NCI-H2107 treated with DMSO at 0.1 percent for 48 hours (cell line): Measurements from ENCODE around the gene MCF2L.

Experiments used
- DNase-seq: peaks from one replicate; lab custom pipeline; 2025; ENCODE audit not compliant: unreplicated experiment; lab: John Stamatoyannopoulos, UW

Gene MCF2L

DNA sequence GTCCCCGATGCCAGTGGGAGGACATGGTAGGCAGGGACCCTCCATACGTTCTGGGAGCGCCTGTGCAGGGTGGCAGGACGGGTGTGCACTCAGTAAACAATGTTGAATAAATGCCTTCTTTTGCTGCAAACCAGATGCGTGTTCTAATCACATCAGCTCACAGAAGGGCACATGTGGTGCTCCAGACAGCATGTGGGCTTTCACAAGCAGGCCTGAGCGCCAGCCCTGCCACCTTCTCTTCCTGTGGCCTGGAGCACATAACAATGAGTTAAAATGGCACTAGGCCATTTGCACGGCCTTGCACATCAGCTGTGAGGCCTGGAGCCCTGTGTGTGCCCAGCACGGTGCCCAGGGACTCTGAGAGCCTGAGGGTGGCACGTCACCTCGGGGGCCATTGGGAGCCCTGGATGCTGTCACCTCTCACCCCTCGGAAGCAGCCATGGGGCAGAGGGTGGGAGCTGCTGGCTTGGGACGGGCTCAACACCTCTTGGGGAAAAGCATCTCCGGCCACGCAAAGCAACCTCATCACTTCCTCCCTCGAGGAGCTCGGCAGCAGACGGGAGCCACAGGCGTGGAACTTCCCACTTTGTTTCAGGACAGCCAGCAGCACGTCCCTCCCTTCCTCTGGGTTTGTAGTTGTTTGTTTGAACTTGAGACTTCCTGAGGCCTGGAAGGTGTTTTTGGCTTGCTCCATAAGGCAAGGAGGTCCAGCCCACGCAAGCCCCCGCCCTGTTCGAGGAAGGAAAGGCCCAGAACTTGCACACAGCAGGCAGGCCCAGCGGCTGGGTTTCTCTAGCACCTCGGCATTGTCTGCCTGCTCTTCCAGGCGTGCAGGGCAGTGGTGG, 9.8 kb downstream of the MCF2L start:
- DNase-seq: no peak

DNA sequence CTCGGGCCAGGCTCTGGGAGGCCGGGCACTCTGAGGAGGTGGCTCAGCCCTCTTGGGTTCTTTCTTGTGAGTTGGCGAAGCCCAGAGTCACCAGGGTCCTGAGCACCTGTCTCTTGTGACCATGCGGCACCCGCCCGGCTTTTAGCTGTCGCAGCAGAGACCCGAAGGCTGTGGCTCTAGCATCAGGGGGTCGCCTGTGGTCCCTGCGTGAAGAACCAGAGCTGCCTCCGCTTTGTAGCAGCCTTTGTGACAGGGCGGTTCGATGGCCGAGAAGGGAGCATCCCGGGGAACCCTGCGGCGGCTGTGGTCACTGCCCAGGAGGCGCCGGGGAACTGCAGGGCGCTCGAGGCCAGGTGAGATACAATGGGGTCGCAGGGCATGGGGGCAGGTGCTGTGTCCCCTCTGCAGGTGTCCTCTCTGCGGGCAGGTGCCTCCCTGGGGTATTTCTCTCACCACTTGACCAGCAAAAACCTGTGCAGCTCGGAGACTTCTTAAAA, 10.4 kb downstream of the MCF2L start:
- DNase-seq: no peak

DNA sequence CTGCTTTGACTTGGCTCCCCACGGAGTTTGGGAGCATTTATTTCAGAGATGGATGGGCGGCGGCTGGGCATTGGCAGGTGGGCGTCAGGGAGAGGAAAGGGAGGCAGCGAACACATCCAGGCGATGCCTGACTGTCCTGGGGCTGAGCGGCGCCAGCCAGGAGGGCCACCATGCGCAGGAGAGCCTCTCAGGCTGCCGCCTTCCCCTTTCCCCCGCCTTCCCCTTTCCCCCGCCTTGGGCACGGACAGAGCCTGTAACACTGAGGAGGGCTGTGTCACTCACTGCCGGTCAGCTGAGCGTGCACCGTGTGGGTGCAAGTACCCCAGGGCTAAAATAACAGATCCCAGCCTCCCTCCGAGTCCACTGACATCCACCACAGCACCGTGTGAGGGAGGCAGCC, 11.4 kb downstream of the MCF2L start:
- DNase-seq: no peak

DNA sequence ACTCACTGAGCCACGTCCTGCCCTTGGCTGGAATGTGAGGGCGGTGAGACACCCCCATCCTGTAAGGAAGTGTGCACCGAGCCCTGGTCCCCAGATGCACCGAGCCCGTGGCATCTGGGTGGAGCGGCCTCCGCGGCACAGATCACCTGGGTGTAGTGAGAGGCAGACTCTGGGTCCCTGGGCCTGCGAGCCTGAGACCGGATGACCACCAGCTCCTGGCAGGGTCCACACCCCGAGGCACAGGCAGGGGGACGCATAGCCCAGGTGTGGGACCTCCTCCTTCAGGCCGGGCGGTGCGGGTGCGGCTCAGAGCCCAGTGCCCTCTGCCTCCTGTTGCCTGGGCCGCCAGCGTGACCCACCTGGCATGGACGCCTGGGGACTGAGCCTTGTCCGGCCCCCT, 12.4 kb downstream of the MCF2L start:
- no peak for DNase-seq

DNA sequence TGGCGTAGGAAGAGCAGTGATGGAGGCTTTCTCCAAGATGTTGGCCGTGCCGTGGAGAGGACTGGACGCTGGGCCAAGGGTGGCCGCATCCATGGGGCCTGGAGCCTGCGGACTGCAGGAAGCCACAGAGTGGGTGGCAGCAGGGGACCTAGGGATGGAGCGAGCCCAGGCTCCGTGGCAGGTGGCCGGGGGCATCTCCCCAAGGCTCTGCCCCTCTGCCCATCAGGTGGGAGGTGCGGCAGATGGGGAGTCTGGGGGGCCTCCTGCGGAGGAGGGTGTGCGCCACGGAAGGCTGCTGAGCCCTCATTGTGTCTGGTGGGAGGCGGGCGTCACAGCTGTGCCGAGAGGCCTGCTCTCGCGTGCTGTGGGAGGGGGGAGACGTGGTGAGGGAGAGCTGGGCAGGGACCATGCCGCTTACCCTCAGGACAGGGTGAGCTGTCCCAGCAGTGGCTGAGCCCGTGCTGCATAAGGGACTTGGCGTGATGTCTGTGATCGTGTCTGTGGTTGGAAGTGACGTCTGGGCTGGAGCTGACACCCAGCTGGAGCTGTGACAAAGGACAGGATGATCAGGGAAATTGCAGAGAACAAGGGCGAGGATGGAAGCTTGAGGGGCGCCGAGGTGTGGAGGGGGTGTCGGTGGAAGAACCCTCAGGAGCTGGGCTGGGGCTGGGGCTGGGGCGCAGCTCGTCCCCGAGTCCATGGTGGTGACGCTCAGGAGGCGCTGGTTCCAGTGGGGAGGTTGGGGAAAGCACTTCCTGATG, 13.4 kb downstream of the MCF2L start:
- no peak for DNase-seq

DNA sequence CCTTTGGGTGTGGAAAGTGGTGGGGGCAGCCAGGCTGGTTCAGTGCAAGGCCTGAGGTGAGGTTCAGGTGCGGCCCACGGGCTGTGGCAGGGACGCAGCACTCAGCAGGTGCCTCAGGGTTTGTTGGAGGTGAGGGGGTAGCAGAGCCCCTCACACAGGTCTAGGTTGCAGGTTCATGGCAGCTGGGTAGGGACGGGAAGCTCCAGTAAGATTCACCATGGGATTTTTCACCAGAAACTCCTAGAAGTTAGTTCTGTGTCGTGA, 14.0 kb downstream of the MCF2L start:
- DNase-seq: no peak

DNA sequence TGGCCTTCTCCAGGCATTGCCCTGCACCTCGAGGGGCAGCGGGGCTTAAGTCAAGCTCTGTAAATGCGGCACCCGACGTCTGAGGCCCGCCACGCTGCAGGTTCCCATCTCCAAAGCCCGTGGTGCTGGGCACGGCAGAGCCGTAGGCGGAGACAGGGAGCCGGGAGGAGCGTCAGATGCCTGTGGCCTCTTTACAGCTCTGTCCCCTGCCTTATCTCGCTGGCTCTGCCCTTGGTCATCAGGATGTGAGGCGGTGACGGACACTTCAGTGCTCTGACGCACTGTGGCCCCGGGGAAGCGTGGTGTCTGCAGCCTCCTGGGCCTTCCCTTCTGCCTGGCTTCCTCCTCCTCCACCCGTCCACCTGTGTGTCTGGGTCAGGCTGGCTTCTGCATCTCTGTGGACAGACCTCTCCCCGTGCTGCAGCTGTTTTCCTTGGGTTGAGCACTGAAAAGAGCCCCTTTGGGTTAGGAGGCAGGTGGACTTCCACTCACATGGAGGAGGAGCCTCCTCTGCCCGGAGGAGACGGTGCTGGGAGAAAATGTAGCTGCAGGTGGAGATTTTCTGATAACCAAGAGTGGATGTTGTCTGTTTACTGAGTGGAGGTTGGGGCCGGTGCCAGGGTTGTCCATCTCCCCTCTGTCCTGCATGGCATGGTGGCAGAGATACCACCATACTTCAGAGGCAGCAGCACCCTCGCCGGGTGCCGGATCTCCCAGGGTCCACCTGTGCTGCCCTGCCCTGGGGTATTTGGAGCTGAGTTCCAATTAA, 14.6 kb downstream of the MCF2L start:
- no peak for DNase-seq

DNA sequence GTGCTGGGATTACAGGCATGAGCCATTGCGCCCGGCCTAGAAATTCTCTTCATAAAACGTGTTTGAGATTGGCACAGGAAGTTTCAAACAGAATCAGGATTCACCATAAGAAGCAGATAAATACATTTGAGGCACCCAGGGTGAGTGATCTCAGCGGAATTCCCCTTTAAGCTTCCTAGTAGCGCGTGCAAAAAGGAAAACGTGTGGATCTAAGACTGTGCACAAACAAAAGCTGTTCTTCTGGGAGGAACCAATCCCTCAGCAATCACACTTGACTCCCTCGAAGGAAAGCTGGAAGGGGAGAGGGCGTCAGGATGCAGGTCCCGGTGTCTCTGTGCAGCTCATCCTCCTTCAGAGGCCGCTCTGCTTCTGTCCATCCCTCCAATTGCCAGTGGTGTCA, 15.5 kb downstream of the MCF2L start:
- no peak for DNase-seq

DNA sequence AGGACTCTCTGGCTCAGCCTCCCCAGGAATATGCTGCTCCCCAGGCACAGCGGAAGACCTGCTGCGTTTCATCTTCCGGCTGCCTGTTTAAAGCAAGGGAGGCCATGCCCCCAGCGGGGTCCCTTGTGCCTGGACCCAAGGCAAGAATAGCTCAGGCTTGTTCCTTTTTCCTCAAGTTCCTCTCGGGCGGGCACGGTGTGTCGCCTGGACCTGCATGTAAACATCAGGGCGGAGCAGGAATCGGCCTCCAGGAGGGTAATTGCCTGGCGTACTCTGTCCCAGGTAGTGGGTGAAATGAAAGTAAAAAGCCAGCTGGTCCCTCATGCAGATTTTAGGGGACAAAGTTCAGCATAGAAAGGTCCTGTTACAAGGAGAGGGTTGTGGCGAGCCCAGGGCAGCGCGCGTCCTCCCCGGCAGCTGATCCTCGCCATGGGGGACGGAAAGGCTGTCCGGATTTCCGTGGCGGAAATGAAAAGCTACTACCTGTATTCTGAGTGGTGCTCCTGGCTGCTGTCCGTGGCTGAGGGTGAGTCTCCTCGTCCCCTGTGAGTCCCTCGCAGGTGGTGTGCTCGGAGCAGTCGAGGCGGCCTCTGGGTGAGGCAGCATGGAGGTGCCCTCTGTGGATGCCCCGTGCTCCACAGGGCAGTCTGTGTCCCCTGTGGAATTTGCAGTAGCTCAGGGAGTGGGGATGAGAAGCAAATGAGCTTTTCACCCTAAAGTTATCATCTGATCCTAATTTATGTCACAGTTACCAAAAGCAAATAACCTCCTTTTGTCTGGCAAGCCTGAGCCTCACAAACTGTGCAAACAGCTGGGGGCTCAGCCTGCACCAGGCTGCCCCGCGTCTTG, 16.2 kb downstream of the MCF2L start:
- DNase-seq: peak; percentile 34

DNA sequence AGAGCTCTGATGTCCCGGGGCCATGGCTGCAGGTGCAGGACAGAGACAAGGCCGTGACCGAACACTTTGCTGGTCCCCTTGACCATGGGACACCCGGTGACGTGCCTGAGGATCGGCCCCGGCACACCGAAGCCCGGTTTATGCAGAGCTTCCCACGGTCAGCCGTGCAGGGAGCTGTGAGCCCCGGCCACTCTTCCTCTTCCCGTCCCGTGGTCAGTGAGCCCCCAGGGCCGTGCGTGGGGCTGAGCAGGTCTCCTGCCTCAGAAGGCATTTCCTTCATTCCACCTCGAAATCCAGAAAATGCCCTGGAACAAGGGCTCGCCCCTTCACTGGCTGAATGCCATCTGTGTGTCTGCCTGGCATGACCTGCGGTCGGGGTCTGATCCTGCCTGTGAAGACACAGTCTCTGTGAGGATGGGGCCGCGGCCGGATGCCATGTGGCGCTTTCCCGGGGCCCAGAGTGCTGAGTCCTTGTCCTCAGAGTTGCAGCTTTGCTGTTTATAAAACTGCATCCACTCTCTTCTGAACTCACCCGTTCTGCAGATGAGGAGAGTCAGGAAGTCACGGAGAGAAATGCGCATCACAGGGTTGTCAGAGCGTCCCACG, 16.9 kb downstream of the MCF2L start:
- no peak for DNase-seq

DNA sequence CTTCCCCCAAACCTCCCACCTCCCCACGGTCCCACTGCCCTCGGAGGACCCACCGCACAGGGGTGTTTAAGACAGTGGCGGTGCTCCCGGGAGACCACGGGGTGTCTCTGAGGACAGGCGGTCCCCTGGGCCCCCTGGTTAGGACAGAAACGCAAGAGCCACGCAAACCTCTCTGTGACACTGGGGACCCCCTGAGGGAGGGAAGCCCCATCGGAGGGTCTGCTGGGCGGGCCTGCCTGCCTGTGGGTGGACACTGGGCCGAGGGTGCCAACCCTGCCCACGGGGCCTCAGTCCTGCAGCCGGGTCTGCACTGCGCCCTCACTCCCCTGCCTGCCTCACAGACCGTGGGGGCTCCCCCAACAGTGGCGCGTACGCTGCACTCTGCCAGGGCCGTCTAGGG, 17.5 kb downstream of the MCF2L start:
- no peak for DNase-seq

DNA sequence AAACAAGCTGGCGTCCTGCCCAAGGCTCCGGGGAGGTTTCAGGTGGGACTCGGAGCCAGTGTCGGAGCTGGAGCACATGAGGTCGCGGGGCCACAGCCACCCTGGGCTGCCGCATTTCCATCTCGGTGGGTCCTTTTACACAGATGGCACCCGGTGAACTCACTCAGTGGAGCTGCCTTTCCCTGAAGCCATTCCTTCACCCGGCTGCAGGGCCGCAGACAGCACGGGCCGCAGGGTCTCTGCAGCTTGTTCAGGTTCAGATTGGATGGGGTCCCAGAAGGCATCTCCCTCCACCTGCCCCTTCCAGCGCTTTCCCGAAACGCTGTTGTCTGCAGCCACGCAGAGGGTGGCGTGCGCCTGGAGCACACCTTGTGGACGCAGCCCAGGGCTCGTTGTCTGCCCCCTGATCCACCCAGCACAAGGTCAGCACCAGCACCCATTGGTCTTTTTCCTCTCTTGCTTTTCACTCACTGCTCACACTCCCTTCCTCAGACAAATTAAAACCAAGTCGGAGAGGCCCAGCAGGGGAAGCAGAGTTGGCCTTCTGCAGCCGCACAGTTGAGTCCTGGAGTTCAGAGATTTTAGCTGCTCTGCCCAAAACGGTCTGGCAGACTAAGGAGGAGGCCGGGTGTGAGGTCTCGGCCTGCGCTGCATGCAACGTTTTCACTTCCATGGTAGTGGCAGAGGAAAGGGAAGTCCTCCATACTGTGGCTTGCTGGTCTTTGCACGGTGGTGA, 18.1 kb downstream of the MCF2L start:
- no peak for DNase-seq

DNA sequence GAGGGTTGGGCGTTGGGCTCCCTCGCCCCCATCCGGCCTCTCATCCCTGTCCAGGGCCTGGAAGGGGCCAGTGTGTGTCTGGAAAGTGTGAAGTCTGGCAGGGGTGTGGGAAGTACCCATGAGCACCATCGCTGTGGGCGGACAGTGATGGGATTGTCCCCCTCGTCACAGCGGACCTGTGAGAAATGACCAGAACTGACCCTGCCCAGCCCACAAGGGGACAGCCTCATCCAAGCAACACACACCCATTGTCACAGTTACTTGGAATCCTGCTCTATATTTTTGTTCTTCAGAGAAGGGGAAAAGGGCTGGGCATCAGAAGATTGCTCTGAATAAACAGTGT, 18.6 kb downstream of the MCF2L start:
- no peak for DNase-seq

DNA sequence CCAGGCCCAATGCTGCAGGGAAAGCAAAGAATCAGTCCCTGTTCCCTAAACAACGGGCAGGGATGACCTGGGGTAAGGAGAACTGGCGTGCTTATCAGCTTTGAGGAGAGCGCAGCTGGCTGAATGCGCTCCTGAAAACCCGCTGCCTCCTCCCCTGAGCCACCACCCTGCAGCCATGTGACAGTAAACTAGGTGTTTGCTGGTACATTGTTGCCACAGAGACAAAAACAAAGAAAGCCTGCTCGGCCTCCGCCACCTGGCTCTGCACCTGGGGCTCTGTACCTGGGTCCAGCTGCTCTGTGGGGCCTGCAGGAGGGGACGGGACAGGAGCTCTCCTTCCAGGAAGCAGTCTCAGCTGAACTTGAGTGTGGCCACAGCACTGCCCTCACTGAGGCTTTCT, 21.8 kb downstream of the MCF2L start:
- peak; percentile 94 for DNase-seq

DNA sequence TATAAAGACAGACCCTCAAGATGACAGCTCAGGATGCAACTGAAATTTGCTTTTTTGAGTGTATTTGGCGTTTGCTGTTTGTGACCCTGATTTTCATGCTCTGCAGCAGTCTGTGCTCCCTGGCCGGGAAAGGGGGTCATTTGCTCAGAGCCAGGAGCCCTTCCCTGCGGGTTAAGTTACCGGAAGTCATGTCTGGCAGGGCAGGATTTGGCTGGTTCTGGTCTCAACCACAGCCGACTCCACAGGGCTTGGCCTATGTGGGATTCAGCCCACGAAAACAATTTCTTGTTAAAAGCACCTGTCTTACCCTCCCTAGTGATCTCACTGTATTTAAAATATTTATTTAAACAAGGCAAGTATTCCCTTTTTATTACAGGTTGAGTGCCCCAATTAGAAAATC, 22.6 kb downstream of the MCF2L start:
- peak; percentile 32 for DNase-seq

DNA sequence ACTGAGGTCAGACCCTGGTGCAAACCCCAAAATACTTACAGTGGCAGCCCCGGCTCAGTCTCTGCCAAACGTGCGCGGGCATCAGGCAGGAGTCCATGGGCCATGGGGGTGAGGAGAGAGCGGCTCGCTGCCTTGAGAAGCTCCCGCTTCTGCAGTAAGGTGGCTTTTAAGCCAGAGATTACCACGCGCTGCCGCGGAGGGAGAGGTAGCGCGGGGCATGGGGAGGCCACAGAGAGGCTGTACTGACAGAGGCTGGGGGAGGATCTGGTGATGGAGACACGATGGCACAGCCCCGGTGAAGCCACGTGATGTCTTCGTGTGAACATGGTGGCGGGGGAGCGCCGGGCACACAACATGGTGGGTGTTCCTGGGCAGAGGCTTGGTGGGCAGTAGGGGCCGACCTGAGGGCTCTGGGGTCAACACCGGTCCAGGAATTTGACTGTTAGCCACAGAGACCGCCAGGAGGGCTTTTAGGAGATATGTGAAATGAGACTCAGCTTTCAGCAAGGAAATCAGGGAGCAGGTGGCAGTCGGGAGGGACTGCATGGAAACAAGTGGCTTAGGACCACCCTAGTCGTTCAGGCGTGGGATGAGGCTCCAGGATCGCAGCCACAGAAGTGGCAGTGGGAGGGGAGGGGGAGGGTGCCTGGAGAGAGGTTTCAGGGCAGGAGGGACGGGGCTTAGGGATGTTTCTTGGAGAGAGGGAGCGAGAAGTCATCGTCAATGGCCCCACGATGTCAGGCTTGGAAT, 24.1 kb downstream of the MCF2L start:
- no peak for DNase-seq

DNA sequence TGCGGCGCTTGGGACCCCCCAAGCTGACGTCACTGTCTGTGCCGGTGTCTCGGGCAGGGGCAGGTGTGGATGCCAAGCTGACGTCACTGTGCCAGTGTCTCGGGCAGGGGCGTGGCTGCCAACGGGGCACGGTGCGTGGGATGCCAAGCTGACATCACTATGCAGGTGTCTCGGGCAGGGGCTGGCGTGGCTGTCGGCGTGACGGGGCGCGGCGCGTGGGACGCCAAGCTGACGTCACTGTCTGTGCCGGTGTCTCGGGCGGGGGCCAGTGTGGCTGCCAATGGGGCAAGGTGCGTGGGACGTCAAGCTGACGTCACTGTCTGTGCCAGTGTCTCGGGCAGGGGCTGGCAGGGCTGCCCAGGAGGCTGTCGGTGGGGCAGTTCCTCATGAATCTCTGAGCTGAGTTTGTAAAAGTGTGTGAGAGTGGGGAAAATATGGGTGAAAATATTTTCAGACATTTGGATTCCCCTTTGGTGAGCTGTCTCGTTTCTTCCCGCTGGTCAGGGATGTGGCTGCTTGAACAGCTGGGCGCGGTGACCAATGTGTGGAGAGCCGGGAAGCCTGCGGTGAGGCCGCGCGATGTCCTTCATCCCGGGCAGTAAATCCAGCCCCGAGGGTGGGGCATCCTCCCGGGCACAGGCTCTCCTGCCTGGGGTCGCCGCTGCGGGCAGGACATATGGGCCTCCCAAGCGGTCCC, 25.2 kb downstream of the MCF2L start:
- DNase-seq: no peak

DNA sequence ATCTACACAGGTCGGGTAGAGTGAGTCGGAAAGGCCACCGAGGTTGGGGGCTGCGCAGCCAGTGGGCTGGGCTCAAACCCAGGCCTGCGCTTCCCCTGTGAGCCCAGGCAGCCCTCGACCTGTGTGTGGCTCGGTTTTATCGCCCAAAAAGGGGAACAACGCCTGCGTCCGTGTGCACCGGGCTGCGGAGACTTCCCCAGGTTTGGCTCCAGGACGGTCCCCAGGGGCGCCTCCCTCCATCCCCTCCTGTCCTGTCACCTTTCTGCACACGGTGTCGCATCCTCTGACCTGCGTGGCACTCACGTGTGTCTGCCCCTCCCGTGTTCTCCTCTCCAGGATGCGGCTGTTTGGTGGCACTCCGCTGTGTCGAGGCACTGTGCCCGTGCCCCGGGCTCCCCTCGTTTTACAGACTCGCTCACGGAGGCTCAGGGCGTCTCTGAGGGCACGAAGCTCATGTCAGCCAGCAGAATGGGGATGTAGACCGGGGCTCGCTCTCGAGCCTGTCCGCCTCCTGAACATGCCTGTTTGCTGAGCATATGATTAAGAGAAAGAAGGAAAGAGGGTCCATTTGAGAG, 25.9 kb downstream of the MCF2L start:
- DNase-seq: no peak
